Right cardiac atrium (tissue), 5 donors: Measurements from ENCODE around the gene ST14. TPM values are rescaled to one million over a fixed set of nuclear protein-coding genes. Genes with fewer than 3 reads are reported as not detected.
"Not testable (repeated sequence)": the region's sequence is repeated elsewhere in the genome, so short reads cannot be mapped to it uniquely, and the experiment has no call there.

ENCODE experiments used
- ATAC-seq, 2 donors: fragments of 200-7000 bp; cut with Tn5 transposase; one replicate each; pipeline versions ENCODE4 v1.8.0 to v1.9.1; 2020; ENCODE audit warnings: moderate library complexity in 2 of 2, mild to moderate bottlenecking in 1 of 2
- DNase-seq, 3 donors: peaks; one replicate each; pipeline ENCODE4 v3.0.0-alpha.2; 2020
- H3K27ac ChIP-seq: one replicate; pipeline ENCODE4 v1.5.1; 2013; ENCODE audit warnings: mild to moderate bottlenecking, low read length, control low read depth, moderate library complexity
- H3K27me3 ChIP-seq: one replicate; pipeline ENCODE4 v1.6.1; 2013; ENCODE audit not compliant: control insufficient read depth, insufficient read depth
- H3K4me1 ChIP-seq: one replicate; pipeline ENCODE4 v1.6.1; 2013; ENCODE audit warnings: low read length; ENCODE audit not compliant: control insufficient read depth, insufficient read depth
- H3K4me3 ChIP-seq: one replicate; pipeline ENCODE4 v1.5.1; 2013; ENCODE audit warnings: low read length, control low read depth
- H3K9me3 ChIP-seq: one replicate; pipeline ENCODE4 v1.6.1; 2013; ENCODE audit warnings: low read length; ENCODE audit not compliant: control insufficient read depth
- WGBS: extraction: QIAGEN DNeasy Blood & Tissue Kit; methylation state at CpG from one replicate; pipeline ENCODE4 v1.1.7; 2013; 5-methylcytosine and 5-hydroxymethylcytosine counted together
- intact Hi-C, 4 donors: fragments of 100-400 bp; cut with DNase I; formaldehyde crosslinking; loops; one replicate each; pipeline versions ENCODE4 v1.11.0 to v1.14.0; 2022 to 2023
- polyA plus RNA-seq: library from polyadenylated mRNA; stranded (reverse); fragments of 200-250 nt; gene quantifications from one replicate; pipeline ENCODE4 v1.2.3, GENCODE V29; 2013
- total RNA-seq, 4 donors: library from RNA; stranded (reverse); fragmentation: NEBNext Ultra II Directional; extraction: Animal tissue kit (Norgen Biotek cat#: 25700); gene quantifications; one replicate each; pipeline ENCODE4 v1.2.1, GENCODE V29; 2021
- donor health status: healthy with polysubstance abuse.
- donor health status: DM: no; HTN: yes; CAD: no.
- donor health status: DM: no; HTN: no; CAD: no.
- donor health status: DM: no; HTN: yes; CAD: no; lungs with severe emphysema.
- donor health status: DM: yes; HTN: yes; CAD: no.

Gene ST14
- total and polyA plus RNA-seq, 5 donors: 0.61 to 2.8 (median 1.2) TPM

- ATAC-seq (no peak), DNase-seq (no peak)
- no peaks in the 10 kb centered on the region for H3K9me3 ChIP-seq
- no peak overlapping the region for H3K27ac ChIP-seq
- no peak overlapping the region for H3K4me3 ChIP-seq
- WGBS: 90% methylated on average over 6 of the region's 6 CpGs
- intact Hi-C loops: loop anchor here in 1 of 4 donors (10.0 kb wide), 1 partner anchor 67 kb away; no protein-coding TSS in a partner anchor
- no peaks in the 10 kb centered on the region for H3K4me1 ChIP-seq
- no peaks in the 10 kb centered on the region for H3K27me3 ChIP-seq
Observed at GRCh38 chr11:130237282-130238006, 77.9 kb downstream of the ST14 start.

- Histone ChIP-seq H3K27me3 (no peaks in the 10 kb centered on the region), H3K9me3 (no peaks in the 10 kb centered on the region), H3K27ac (no peak overlapping the region), H3K4me1 (peaks cover 1% of the 10 kb centered on the region), H3K4me3 (no peak overlapping the region)
- DNase-seq (no peak), ATAC-seq (no peak)
- intact Hi-C loops: no loop called here
- WGBS: 93% methylated on average over 2 of the region's 2 CpGs
Observed at GRCh38 chr11:130241713-130242112, 82.1 kb downstream of the ST14 start.

- Histone ChIP-seq H3K9me3 (no peaks in the 10 kb centered on the region), H3K4me3 (no peak overlapping the region), H3K27me3 (no peaks in the 10 kb centered on the region), H3K4me1 (peaks cover 1% of the 10 kb centered on the region), H3K27ac (no peak overlapping the region)
- ATAC-seq (no peak), DNase-seq (no peak)
- intact Hi-C loops: no loop called here
- 71% methylated on average over 2 of the region's 2 CpGs for WGBS
Observed at GRCh38 chr11:130243816-130244215, 84.2 kb downstream of the ST14 start.

- Histone ChIP-seq H3K4me1 (peaks cover 5% of the 10 kb centered on the region), H3K27me3 (no peaks in the 10 kb centered on the region), H3K9me3 (no peaks in the 10 kb centered on the region), H3K27ac (no peak overlapping the region), H3K4me3 (no peak overlapping the region)
- DNase-seq (no peak), ATAC-seq (no peak)
- intact Hi-C loops: no loop called here
- 96% methylated on average over 3 of the region's 3 CpGs for WGBS
Observed at GRCh38 chr11:130244848-130245247, 85.3 kb downstream of the ST14 start.

- H3K27ac ChIP-seq, H3K27me3 ChIP-seq, intact Hi-C loops, H3K4me3 ChIP-seq, DNase-seq, H3K9me3 ChIP-seq, H3K4me1 ChIP-seq, ATAC-seq: not testable (repeated sequence)
- 61% methylated on average over 6 of the region's 6 CpGs for whole genome bisulfite sequencing
Observed at GRCh38 chr11:130245375-130245774, 85.8 kb downstream of the ST14 start.

GRCh38 chr11:130246270-130246669 lies 86.7 kb downstream of the ST14 start:
- ATAC-seq: no peak
- peaks cover 5% of the 10 kb centered on the region for H3K4me1 ChIP-seq
- no peak for DNase-seq
- no peaks in the 10 kb centered on the region for H3K27me3 ChIP-seq
- 41% methylated on average over 1 of the region's 1 CpG for WGBS
- intact Hi-C loops: no loop called here
- no peak overlapping the region for H3K4me3 ChIP-seq
- no peak overlapping the region for H3K27ac ChIP-seq
- no peaks in the 10 kb centered on the region for H3K9me3 ChIP-seq

- Histone ChIP-seq H3K27ac (no peak overlapping the region), H3K4me1 (peaks cover 5% of the 10 kb centered on the region), H3K9me3 (no peaks in the 10 kb centered on the region), H3K27me3 (no peaks in the 10 kb centered on the region), H3K4me3 (no peak overlapping the region)
- no peak for DNase-seq
- intact Hi-C loops: no loop called here
- no peak for ATAC-seq
- WGBS: 85% methylated on average over 3 of the region's 3 CpGs
Observed at GRCh38 chr11:130246738-130247137, 87.2 kb downstream of the ST14 start.

GRCh38 chr11:130247319-130247718 lies 87.7 kb downstream of the ST14 start:
- WGBS: 77% methylated on average over 2 of the region's 2 CpGs

GRCh38 chr11:130249371-130249770 lies 89.8 kb downstream of the ST14 start:
- Histone ChIP-seq H3K4me3 (no peak overlapping the region), H3K27me3 (no peaks in the 10 kb centered on the region), H3K4me1 (peaks cover 3% of the 10 kb centered on the region), H3K9me3 (no peaks in the 10 kb centered on the region), H3K27ac (no peak overlapping the region)
- no peak for DNase-seq
- intact Hi-C loops: no loop called here
- WGBS: 93% methylated on average over 5 of the region's 5 CpGs
- no peak for ATAC-seq

More at GRCh38 chr11:130247319-130247718, 87.7 kb downstream of the ST14 start:
- H3K27me3 ChIP-seq: no peaks in the 10 kb centered on the region
- ATAC-seq (no peak), DNase-seq (no peak)
- intact Hi-C loops: no loop called here
- peaks cover 5% of the 10 kb centered on the region for H3K4me1 ChIP-seq
- H3K27ac ChIP-seq: no peak overlapping the region
- no peak overlapping the region for H3K4me3 ChIP-seq
- H3K9me3 ChIP-seq: no peaks in the 10 kb centered on the region

GRCh38 chr11:130249929-130250328 lies 90.3 kb downstream of the ST14 start:
- H3K27me3 ChIP-seq, H3K4me3 ChIP-seq, H3K4me1 ChIP-seq, intact Hi-C loops, ATAC-seq, H3K27ac ChIP-seq, H3K9me3 ChIP-seq, DNase-seq: not testable (repeated sequence)
- WGBS: 93% methylated on average over 5 of the region's 5 CpGs

GRCh38 chr11:130251763-130252162 lies 92.2 kb downstream of the ST14 start:
- H3K27me3 ChIP-seq: not testable (repeated sequence)

More at GRCh38 chr11:130251763-130252162, 92.2 kb downstream of the ST14 start:
- H3K9me3 ChIP-seq, H3K27ac ChIP-seq, H3K4me1 ChIP-seq, DNase-seq, intact Hi-C loops, ATAC-seq, H3K4me3 ChIP-seq: not testable (repeated sequence)
- 96% methylated on average over 1 of the region's 1 CpG for WGBS
